ENCODE results near the gene RPLP2. TPM values are rescaled to one million over a fixed set of nuclear protein-coding genes. Genes with fewer than 3 reads are reported as not detected.

The RPLP2 gene
- total and polyA plus RNA-seq, 2 donors (not counting 1 experiment from before 2014, with no cell fraction given), result 525 to 3,947 TPM

GRCh38 chr11:770642-771616 is 38.8 kb upstream of the RPLP2 start:
- ChIA-PET POLR2A (no interaction called here), CTCF (no interaction called here)
- H3K79me2 ChIP-seq (ENCODE audit: control insufficient read depth, insufficient read depth, low read length), result peaks cover 36% of the 10 kb centered on the region
- no peaks in the 10 kb centered on the region for H3K27me3 ChIP-seq (replicated peaks in 1 of 4; ENCODE audit: control extremely low read depth in 1 of 4, control insufficient read depth in 3 of 4, insufficient read depth in 4 of 4, low read length in 3 of 4)
- H3K27ac ChIP-seq (ENCODE audit: low read length in 2 of 2), result no peak overlapping the region
- H3K9me3 ChIP-seq (ENCODE audit: control extremely low read depth in 1 of 3, control insufficient read depth in 2 of 3, insufficient read depth in 1 of 3, low read length in 2 of 3), result no peaks in the 10 kb centered on the region
- H3K27ac Mint-ChIP-seq, result no peak overlapping the region
- no peak overlapping the region for H3K9ac ChIP-seq (ENCODE audit: low read length)
- TF ChIP-seq CTCF (IDR thresholded peaks at IDR 0.05), result no peak
- TF ChIP-seq EZH2 (IDR thresholded peaks at IDR 0.05; ENCODE audit: borderline replicate concordance, insufficient read depth, low read depth, low read length, poor library complexity, severe bottlenecking), result no peak
- no peak overlapping the region for H3K4me3 ChIP-seq (ENCODE audit: control extremely low read depth in 1 of 5, extremely low read depth in 1 of 5, insufficient read depth in 1 of 5, low read depth in 2 of 5, low read length in 4 of 5)
- WGBS (ENCODE audit: insufficient coverage), result 96% methylated on average over 27 of the region's 32 CpGs
- H3K4me3 Mint-ChIP-seq, result no peak overlapping the region
- H3K4me1 Mint-ChIP-seq, result peaks cover 6% of the 10 kb centered on the region
- intact Hi-C loops (cut with micrococcal nuclease), result no loop called here
- no peak overlapping the region for H2AFZ ChIP-seq (ENCODE audit: insufficient read depth, low read depth, low read length, poor library complexity, severe bottlenecking)
- peaks cover 33% of the 10 kb centered on the region for H4K20me1 ChIP-seq (ENCODE audit: control insufficient read depth, insufficient read depth, low read length, poor library complexity, severe bottlenecking)
- H3K36me3 ChIP-seq (replicated peaks in 1 of 2; ENCODE audit: control extremely low read depth in 1 of 2, control insufficient read depth in 1 of 2, extremely low read depth in 1 of 2, insufficient read depth in 2 of 2, low read length in 1 of 2), result peaks cover 0 to 26% of the 10 kb centered on the region in 2 experiments
- H3K9me3 Mint-ChIP-seq (ENCODE audit: insufficient read depth), result no peaks in the 10 kb centered on the region
- no peaks in the 10 kb centered on the region for H3K27me3 Mint-ChIP-seq
- peaks cover 0 to 7% of the 10 kb centered on the region in 2 donors for H3K4me1 ChIP-seq (ENCODE audit: control insufficient read depth in 2 of 2, insufficient read depth in 2 of 2, low read length in 2 of 2)
- no peak overlapping the region for H3K4me2 ChIP-seq (replicated peaks; ENCODE audit: low read depth, low read length, poor library complexity, severe bottlenecking)
- ATAC-seq (ENCODE audit: low read depth), result no peak
- DNase-seq, result no peak

DNA sequence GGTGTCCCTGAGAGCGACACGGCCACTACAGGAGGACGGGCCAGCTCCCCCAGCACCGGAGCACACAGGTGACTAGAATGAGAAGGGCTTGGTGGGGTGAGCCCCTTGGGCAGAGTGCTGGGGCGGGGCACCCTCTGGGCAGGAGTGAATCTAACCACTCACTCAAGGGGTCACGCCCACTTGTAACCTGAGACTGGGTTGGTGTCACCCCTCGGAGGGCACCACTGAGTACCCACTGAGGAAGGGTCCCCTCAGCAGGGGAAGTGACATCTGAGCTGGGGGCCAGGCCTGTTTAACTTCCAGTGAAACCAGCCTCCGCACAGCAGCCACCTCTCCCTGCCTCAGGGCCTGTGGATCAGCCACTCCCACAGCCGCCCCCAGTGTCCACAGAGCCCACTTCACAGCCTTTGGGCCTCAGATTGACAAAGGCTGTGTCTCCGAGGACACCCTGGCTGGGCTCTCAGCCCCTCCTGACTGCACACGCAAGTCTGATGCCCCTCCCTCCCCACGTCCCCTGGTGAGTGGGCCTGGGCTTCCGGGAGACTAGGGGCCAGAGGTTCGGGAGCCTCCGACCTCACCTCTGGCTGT is 38.1 kb upstream of the RPLP2 start:
- TF ChIP-seq EZH2 (IDR thresholded peaks at IDR 0.05; ENCODE audit: borderline replicate concordance, insufficient read depth, low read depth, low read length, poor library complexity, severe bottlenecking), result no peak
- TF ChIP-seq CTCF (IDR thresholded peaks at IDR 0.05), result no peak
- no peak overlapping the region for H3K27ac Mint-ChIP-seq
- no peaks in the 10 kb centered on the region for H3K9me3 Mint-ChIP-seq (ENCODE audit: insufficient read depth)
- Histone ChIP-seq H4K20me1 (ENCODE audit: control insufficient read depth, insufficient read depth, low read length, poor library complexity, severe bottlenecking) (peaks cover 40% of the 10 kb centered on the region), H3K9ac (ENCODE audit: low read length) (no peak overlapping the region), H2AFZ (ENCODE audit: insufficient read depth, low read depth, low read length, poor library complexity, severe bottlenecking) (no peak overlapping the region), H3K27me3 (replicated peaks in 1 of 4; ENCODE audit: control extremely low read depth in 1 of 4, control insufficient read depth in 3 of 4, insufficient read depth in 4 of 4, low read length in 3 of 4) (no peaks in the 10 kb centered on the region), H3K9me3 (ENCODE audit: control extremely low read depth in 1 of 3, control insufficient read depth in 2 of 3, insufficient read depth in 1 of 3, low read length in 2 of 3) (no peaks in the 10 kb centered on the region), H3K27ac (ENCODE audit: low read length in 2 of 2) (no peak overlapping the region), H3K79me2 (ENCODE audit: control insufficient read depth, insufficient read depth, low read length) (peaks cover 44% of the 10 kb centered on the region), H3K4me3 (ENCODE audit: control extremely low read depth in 1 of 5, extremely low read depth in 1 of 5, insufficient read depth in 1 of 5, low read depth in 2 of 5, low read length in 4 of 5) (no peak overlapping the region), H3K4me1 (ENCODE audit: control insufficient read depth in 2 of 2, insufficient read depth in 2 of 2, low read length in 2 of 2) (peaks cover 6 to 15% of the 10 kb centered on the region in 2 donors), H3K36me3 (replicated peaks in 1 of 2; ENCODE audit: control extremely low read depth in 1 of 2, control insufficient read depth in 1 of 2, extremely low read depth in 1 of 2, insufficient read depth in 2 of 2, low read length in 1 of 2) (peaks cover 0 to 26% of the 10 kb centered on the region in 2 experiments), H3K4me2 (replicated peaks; ENCODE audit: low read depth, low read length, poor library complexity, severe bottlenecking) (no peak overlapping the region)
- intact Hi-C loops (cut with micrococcal nuclease), result no loop called here
- POLR2A ChIA-PET, result no interaction called here
- H3K27me3 Mint-ChIP-seq, result no peaks in the 10 kb centered on the region
- WGBS (ENCODE audit: insufficient coverage), result 97% methylated on average over 13 of the region's 15 CpGs
- CTCF ChIA-PET, result no interaction called here
- peaks cover 11% of the 10 kb centered on the region for H3K4me1 Mint-ChIP-seq
- H3K4me3 Mint-ChIP-seq, result no peak overlapping the region
- ATAC-seq (ENCODE audit: low read depth) (no peak), DNase-seq (peak; percentile 10)
